DMS114 treated with DMSO at 0.1 percent for 48 hours (cell line): Measurements from ENCODE around the gene MSANTD4.
A peak's percentile ranks its signal among the peaks of the same experiment; 100 is the strongest.
"Not testable (repeated sequence)": the region's sequence is repeated elsewhere in the genome, so short reads cannot be mapped to it uniquely, and the experiment has no call there.

Experiments
- DNase-seq: peaks from one replicate; lab custom pipeline; 2025; ENCODE audit not compliant: unreplicated experiment; lab: John Stamatoyannopoulos, UW

MSANTD4 gene

DNA sequence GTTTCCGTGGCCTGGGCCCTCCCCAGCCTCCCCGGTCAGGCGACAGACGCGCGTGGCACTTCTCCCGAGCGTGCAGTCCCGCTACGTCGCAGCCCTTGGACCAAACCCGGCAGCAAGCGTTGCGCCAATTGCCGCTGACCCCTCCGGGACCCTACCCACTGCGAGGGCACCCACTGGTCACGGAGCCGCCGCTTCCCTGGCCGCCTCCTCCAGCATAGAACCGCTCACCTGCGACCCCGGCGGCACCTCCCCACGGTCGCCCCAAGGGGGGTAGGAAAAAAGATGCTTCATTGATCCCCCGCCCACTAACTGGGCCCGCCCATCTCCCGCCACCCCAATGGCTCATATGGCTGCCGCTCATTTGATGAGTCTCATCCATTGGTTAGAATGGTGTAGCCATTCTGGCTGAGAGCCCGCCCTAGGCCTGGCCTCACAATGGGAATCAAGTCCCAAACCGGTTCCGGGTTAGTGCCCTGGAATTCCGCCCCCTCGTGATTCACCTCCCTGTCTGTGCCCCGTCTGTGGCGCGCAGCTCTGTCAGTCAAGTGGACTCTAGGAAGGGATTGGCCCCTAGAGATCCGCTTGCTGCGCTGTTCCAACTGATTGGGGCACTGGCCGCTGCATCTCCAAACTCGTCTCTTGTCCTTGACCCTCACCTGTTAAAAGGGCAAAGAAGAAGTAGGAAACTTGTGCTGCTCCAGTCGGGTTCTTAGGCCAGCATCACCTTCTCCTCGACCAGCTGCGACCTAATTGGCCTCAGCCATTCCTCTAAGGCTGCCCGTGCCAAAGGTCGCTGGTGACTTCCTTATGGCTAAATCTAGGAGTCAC lies at the start of gene MSANTD4:
MSANTD4 (minus strand) TSS at position 274 of the 828 bp plus-strand sequence. CDS start 11,323 bp downstream, outside the sequence.
- DNase-seq = peak; percentile 92

DNA sequence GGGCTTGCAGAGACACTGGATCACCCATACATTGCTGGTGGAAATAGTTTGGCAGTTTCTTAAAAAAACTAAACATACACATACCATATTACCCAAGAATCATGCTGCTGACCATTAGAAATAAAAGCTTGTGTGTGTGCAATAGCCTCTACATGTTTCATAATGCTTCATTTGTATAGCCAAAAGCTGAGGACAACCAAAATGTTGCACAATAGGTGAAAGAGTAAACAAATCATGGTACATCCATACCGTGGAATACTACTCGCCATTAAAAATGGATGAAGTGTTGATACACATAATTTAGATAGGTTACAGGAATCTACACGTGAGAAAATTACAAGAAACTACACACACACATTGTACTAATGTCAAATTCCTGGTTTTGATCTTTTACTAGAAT lies 48.6 kb upstream of the MSANTD4 start:
- DNase-seq = no peak

DNA sequence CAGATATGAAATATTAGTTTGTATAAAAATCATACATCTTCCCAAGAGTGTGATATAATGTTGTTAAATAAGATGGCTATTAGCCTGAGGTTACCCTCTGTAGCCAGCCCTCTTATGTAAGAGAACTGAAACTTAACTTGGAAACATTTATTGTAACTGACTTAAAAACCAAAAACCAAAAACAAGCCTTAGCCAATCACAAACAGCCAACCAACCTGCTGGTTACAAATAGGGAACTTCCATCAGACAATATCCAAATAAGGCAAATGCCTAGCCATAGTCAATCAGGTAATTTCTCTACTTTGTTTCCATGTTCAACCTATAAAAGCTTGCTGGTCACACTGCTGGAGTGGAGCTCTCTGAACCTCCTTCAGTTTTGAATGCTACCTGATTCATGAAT lies 41.0 kb upstream of the MSANTD4 start:
- no peak for DNase-seq

DNA sequence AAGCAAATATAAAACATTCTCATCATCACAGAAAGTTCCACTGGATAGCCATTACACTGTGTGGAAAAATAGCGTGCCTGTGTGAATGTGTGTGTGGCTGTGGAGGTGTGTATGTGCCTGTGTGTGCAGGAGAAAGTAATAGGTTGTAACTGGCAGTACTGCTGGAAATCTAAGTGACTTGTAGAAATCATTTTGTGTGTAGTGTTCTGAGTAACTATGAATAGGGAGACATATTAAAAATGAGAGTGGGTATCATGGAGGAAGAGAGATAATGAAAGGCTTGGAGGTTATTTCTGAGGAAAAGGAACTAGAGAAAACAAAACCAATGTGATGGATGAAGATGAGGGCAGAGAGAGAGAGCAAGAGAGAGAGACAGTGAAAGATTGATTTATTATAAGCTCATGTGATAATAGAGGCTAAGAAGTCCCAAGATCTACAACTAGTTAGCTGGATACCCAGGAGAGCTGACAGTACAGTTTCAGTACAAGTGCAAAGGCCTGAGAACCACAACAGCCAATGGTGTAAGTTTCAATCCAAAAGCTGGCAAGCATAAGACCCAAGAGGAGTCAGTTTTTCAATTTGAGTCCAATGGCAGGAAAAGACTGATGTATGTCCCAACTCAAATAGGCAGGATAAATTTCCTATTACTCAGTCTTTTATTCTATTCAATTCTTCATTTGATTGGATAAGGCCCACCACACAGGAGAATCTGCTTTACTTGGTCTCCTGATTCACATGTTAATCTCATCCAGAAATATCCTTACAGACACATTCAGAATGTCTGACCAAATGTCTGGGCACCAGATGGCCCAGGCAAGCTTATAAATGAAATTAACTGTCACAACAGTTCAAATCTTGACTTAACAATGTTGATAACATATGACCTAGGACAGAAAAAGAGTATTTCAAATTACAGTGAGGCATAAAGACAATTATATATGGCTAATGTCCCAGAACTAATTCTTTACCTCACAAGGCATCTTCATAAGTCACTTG lies 40.2 kb upstream of the MSANTD4 start:
- no peak for DNase-seq

DNA sequence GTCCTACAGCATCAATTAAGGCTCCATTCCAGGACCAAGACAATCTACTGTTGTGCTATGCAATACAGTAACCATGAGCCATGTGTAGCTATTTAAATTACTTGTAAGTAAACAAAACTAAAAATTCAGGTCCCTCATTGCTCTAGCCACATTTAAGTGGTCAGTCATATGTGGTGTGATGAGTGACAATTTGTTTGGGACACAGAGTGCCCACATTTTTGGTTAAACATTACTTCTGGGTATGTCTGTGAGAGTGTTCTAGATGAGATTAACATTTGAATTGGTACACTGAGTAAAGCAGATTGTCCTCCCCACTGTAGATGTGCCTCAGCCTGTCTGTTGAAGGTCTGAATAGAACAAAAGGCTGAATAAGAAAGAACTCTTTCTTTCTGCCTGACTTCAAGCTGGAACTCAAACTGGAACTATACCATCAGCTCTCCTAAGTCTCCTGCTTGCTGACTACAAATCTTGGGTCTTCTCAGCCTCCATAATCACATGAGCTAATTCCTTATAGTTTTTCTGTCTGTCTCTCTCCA lies 39.3 kb upstream of the MSANTD4 start:
- DNase-seq = no peak

DNA sequence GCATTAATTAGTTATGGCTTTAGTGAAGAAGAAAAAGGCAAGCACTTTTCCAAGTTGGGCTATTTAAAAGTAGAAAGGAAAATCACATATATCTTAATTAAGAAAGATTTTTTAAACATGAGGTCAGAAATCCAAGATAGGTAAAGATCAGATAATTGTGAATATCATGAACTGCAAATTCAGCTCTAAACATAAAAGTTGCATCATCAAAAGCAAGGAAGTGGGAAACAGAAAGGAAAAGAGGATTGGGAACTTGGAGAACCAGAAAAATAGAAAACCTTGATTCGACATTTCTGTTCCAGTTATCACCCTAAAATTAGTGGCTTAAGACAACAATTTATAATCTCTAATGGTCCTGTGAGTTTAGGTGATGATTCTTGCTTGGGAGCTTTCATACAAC lies 37.6 kb upstream of the MSANTD4 start:
- DNase-seq = no peak

DNA sequence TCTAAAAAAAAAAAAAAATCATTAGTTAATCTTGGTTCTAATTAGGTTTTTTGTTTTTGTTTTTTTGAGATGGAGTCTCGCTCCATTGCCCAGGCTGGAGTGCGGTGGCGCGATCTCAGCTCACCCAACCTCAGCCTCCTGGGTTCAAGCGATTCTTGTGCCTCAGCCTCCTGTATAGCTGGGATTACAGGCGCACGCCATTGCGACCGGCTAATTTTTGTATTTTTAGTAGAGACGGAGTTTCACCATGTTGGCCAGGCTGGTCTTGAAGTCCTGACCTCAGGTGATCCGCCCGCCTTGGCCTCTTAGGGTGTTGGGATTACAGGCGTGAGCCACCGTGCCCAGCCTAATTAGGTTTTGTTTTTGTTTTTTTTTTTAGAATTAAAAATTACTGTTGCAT lies 36.3 kb upstream of the MSANTD4 start:
- DNase-seq = not testable (repeated sequence)

DNA sequence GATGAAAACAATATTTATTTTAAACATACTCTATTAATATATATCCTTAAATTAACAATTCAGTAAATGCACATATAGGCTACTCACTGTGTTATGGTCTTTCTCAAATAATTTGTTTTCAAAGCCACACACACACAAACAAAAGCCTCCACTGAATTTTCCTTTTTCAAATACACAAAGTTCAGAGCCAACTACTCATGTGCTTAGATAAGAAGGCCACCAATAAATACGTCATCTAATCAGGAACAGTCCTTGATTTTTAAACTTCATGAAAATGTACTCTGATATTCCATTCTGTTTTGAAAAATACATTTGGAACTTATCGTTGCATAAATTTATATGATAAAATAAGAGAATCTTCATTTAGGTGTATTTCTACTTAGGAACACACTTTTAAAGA lies 29.1 kb upstream of the MSANTD4 start:
- DNase-seq = no peak

DNA sequence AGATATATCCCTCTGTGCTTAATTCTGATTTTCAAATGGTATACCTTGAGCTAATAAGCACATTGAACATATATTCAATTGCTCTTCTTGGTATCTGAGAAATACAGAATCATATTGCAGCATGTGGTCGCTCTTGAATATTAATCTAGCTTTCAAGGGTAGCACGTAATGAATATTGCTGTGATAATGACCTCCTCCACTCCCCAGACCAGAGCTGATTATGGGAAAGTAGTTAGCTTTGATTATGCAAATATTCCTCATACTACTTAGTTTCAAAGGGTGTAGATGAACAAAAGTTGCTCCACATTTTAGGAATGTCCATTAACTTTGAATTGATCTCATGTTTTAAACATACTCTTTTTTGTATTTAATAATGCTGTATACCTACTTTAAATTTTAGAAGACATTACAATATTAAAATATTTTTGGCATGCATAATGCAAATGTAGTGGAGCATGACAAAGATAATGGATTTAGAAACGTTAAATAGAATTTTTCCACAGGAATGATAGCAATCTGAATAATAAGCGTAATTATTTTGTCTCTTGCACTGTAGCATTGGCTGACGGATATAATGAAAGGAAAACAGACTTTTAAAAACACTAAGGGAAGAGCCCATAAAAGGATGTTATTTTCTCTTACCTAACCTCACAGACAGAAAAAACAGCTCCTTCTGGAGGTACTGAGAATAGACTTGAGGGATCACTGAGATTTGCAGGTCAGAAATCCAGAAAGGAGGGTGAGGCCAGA lies 27.9 kb upstream of the MSANTD4 start:
- no peak for DNase-seq

DNA sequence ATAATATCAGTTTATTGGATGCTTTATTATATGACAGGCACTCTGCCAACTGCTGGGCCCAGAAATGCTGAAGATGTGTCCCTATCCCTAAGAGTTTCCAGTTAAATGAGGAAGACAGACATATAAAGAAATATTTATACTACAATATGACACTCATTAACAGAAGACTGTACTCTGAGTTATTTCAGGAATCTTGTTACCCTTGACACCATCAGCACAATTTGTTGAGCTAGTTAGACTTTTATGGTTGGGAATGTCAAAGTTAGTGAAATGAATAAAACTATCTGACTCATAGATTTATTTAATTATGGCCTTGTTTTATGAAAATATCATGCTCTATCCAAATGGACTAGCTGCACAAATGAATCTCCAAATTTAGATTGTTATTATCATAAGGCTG lies 25.6 kb upstream of the MSANTD4 start:
- no peak for DNase-seq

DNA sequence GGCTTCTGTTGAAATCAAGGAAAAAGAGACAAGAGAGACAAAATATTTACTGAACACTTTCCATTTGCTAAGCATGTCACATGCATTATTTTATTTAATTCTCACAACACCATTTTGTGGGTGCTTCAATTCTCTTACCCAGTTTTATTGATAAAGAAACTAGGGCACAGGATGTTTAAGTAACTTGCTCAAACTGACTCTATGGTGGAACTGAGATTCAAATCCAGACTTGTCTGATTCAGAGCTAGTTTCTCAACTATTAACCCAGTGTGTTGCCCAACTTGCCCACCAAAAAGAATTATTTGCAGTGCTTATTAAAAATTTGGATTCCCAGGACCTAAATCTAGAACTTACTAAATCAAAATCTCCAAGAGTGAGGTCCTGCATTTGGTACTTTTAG lies 21.5 kb upstream of the MSANTD4 start:
- no peak for DNase-seq

DNA sequence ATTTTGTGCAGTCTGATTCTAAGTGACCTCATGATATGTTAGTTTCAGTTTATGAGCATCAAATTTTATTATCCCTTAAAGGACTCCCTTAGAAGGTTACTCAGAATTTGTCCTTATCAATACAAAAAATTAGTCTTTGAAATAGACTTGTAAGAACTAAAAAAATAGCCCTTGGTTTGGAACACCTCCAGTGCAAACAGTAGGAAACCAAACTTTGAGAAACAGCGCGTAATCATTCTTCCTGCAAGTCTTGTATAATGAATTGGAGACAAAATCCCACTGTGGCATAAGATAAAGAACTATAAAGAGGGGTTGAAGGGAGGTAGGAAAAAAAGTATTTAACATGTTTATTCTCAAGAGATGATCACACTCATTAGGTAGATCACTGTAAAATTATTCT lies 10.8 kb upstream of the MSANTD4 start:
- no peak for DNase-seq

DNA sequence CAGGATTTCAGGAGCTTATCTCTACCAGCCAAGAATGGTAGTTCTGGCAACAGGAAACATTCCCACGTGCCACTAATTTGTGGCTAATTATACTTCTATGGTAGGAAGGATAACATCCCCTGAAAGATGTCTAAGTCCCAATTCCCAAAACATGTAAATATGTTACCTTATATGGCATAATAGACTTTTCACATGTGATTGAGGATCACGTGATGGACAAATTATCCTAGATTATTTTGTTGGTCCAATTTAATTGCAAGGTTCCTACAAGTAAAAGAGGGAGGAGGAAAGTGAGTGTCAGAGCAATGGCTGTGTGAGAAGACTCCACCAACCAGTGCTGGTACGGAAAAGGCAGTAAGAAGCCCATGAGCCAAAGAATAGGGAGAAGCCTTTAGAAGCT lies 9.9 kb upstream of the MSANTD4 start:
- no peak for DNase-seq

DNA sequence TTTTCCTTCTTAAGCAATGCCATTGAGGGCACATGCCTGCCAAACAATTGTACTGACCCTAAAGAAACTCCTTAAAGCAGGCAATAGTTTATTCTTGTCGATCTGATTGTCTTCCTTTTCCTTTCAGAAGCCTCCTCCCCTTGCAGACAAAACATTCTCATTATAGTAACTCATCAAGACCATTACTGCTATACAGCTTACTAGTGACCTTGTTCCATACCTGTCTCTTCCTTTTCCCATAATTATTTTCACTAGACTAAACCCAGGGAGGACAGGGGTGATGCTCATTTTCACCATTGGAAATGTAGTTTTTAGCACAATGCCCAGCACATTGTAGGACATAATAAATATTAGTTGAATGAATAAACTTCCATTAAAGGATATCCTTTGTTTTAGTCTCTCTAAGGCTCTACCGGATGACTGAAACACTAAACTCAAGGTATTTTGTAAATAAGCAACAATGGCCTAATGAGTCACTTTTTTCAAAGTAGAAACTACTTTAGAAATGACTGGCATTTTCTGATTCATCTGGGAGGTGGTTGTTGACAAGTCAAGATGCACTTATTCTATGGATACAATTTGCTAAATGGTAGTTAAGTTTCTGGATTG lies 9.3 kb upstream of the MSANTD4 start:
- no peak for DNase-seq

DNA sequence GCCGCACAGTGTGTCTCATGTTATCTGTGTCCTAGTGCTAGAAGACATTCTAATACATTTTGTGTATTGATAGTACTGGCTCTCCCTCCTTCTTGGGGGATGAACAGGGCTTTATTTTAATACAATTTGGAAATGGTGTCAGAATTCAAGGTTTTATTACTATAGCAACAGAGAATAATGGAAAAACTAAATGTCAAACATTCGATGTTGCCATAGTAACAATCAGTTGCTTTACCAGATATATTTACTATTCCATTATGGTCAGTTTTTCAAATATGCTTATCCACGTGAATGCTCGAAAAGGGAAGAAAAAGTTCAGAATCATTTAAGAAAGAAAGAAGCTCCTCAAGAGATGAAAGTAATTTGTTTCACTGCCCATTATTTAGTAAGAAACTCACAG lies 8.6 kb upstream of the MSANTD4 start:
- DNase-seq = no peak

DNA sequence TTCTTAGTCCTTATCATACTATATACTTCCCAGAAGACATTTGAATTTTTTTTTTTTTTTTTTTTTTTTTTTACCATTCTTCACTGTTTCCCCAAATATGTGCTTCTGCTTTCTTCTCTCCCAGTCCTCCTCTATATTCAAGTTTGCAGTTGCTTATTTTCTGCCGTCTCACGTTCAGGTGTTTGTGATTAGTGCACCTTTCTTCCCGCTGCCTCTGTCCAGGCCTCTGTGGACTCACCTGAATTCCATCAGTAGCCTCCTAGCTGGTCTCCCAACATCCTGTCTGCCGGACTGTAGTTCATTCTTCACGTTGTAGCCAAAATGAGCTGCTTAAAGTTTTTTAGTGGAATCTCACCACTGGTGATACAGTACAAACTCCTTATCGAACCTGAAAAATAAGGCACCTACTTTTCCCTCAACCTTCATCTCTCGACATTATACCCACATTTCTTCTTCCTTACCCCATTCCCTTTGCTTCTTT lies 795 bp upstream of the MSANTD4 start:
- no peak for DNase-seq

DNA sequence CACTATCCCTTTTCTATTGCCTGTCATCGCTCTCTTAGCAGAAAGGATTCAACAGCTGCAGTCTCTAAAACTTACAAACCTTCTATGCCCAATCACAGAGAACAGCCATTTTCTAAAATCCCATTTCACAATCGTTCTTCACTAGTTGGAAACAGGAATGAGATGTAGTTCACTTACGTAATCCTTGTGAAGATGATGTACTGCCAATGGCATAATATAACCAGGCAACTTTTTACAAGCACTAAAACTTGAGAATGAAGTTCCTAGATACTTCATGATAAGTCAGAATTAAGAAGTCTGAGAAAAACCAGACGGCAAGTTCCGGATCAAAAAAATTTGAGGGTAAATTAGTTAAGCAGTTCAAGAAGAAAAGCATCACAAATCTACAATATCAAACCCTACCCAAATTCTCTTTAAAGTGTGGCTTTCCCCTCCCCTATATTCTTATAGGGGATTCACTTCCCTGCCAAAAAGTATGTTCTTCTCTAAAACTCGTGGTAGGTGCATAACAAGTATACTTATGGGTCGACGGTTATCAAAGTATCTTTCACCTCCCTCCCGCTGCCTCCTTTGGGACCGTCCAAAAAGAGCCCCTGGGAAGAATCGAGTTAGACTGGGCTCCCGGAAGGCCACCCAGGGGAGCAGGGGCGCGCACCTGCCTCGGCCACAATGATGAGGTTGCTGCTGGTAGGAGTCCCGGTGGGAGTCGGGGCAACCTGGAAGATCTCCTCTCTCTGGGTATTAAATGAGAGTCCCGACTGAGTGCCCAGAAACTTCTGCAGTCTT lies 666 bp downstream of the MSANTD4 start:
- no peak for DNase-seq

DNA sequence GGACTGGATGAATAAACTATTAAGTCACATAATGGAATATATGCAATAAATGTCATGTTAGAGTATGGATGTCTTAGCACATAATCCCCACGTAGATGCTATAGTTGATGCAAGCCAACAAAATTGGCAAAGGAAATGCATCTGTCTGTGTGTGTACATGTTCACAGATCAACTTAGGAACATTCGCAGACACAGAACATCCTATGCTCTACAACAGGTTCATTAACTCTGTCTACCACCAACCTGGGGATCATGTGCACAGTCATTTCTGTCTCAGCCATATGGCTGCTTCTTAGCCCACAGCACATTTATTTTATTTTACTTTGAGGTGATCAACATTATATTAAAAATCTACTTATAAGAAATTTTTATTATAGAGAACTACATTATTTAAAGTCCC lies 4.9 kb downstream of the MSANTD4 start:
- no peak for DNase-seq

DNA sequence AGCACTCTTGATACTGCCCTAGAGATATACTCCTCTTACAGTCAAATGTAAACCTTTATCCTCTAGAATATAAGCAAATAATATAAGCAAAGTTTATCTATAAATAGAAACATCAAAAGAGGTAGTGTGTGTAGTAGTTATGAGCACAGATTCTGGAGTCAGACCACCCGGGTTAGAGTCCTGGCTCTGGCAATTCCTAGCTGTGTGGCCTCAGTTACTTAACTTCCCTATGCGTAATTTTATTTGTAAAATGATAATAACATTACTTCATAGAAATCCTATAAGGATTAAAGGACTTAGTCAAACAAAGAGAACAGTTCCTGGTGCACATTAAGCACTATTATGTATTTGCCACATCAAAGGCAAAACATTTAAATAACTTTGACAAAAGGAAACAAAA lies 7.0 kb downstream of the MSANTD4 start:
- no peak for DNase-seq

DNA sequence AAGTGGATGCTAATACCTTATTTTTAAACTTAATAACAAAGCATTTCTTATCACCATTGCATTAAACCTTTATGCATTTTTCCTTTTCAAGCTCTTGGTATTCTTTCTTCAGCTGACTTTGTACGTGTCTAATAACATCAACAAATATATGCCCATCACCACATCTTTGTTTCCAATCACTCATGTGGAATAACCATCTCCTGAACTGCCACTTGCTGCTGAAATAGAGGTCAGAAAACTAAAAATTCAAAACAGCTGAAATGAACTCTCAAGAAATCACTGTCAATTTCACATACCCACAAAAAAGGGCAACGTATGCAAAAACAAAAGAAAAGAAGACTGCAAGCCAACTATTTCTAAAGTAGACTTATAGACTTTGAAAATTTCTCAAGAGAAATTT lies 7.4 kb downstream of the MSANTD4 start:
- no peak for DNase-seq
